Gastroesophageal sphincter (tissue), 4 donors: ENCODE data around the gene PCBP3. TPM values are rescaled to one million over a fixed set of nuclear protein-coding genes. Genes with fewer than 3 reads are reported as not detected.

Experiments
- ATAC-seq: fragments of 150-250 bp; one replicate; pipeline ENCODE4 v1.9.1; 2016; ENCODE audit warnings: mild to moderate bottlenecking, moderate library complexity
- H3K27ac ChIP-seq, 4 donors: fragments of 200-600 bp; sonication (generic) in 3 of 4; 1 replicate in 3 of 4; 2 replicates in 1 of 4; pipeline ENCODE4 v1.5.1; 2016 to 2019
- H3K27me3 ChIP-seq: fragments of 200-600 bp; sonication (generic); one replicate; pipeline ENCODE4 v1.5.1; 2019
- H3K36me3 ChIP-seq, 2 donors: fragments of 200-600 bp; sonication (generic); one replicate each; pipeline ENCODE4 v1.5.1; 2019; ENCODE audit warnings: control low read depth in 1 of 2
- H3K4me1 ChIP-seq, 3 donors: fragments of 200-600 bp; sonication (generic); 1 replicate in 2 of 3; 2 replicates in 1 of 3; pipeline ENCODE4 v1.5.1; 2016 to 2019; ENCODE audit warnings: control low read depth in 2 of 3
- H3K4me3 ChIP-seq, 2 donors: fragments of 200-600 bp; sonication (generic); one replicate each; pipeline ENCODE4 v1.5.1; 2019; ENCODE audit warnings: mild to moderate bottlenecking in 1 of 2, moderate library complexity in 1 of 2
- H3K9me3 ChIP-seq, 3 donors: fragments of 200-600 bp; sonication (generic); one replicate each; pipeline ENCODE4 v1.5.1; 2017 to 2019; ENCODE audit warnings: control low read depth in 2 of 3
- CTCF ChIP-seq, 4 experiments: fragments of 200-600 bp in 2 of 4; fragments of 450-650 bp in 2 of 4; sonication (generic) in 1 of 4; IDR thresholded peaks; one replicate each; pipeline ENCODE4 v1.5.1; 2017 to 2019; ENCODE audit warnings: antibody characterized with exemption in 4 of 4, mild to moderate bottlenecking in 2 of 4, moderate library complexity in 2 of 4
- EP300 ChIP-seq: sonication (generic); formaldehyde crosslinking; IDR thresholded peaks from one replicate; pipeline ENCODE4 v1.6.1; 2017; ENCODE audit warnings: antibody characterized with exemption, mild to moderate bottlenecking
- POLR2A ChIP-seq, 2 donors: fragments of 450-650 bp; IDR thresholded peaks; one replicate each; pipeline ENCODE4 v1.6.1; 2017; ENCODE audit warnings: antibody characterized with exemption in 2 of 2, mild to moderate bottlenecking in 2 of 2, moderate library complexity in 1 of 2
- POLR2AphosphoS5 ChIP-seq: sonication (generic); formaldehyde crosslinking; IDR thresholded peaks from one replicate; pipeline ENCODE4 v1.6.1; 2017; ENCODE audit warnings: antibody characterized with exemption
- WGBS, 2 donors: methylation state at CpG; one replicate each; pipeline ENCODE4 v1.1.5; 2018; ENCODE audit warnings: low coverage in 1 of 2; 5-methylcytosine and 5-hydroxymethylcytosine counted together
- total RNA-seq, 4 donors: library from RNA; depleted of rRNA; stranded (reverse); fragments of >200 nt; gene quantifications; one replicate each; pipeline ENCODE4 v1.1.0, GENCODE V29; 2016

Gene PCBP3
- total RNA-seq, 4 donors from 2014 or later: 5.1 to 14.8 (median 10.4) TPM

- TF ChIP-seq POLR2AphosphoS5 (no peak), EP300 (no peak), POLR2A (IDR thresholded peaks at IDR 0.05) (no peak), CTCF (IDR thresholded peaks at IDR 0.05) (no peak)
- Histone ChIP-seq H3K9me3 (no peaks in the 10 kb centered on the region), H3K4me3 (no peak overlapping the region), H3K36me3 (no peaks in the 10 kb centered on the region), H3K27me3 (peaks cover 6% of the 10 kb centered on the region), H3K4me1 (no peaks in the 10 kb centered on the region), H3K27ac (no peak overlapping the region)
- 19 to 38% methylated on average over 2 to 3 of the region's 11 CpGs for WGBS, 2 donors
- no peak for ATAC-seq
Observed at GRCh38 chr21:45768011-45768739, 124.7 kb downstream of the PCBP3 start.

- ATAC-seq: no peak
- TF ChIP-seq CTCF (IDR thresholded peaks at IDR 0.05): no peak
- no peak for TF ChIP-seq EP300
- H3K27me3 ChIP-seq: peaks cover under 1% of the 10 kb centered on the region
Observed at GRCh38 chr21:45768740-45769048, 125.2 kb downstream of the PCBP3 start.

GRCh38 chr21:45769294-45769693, 125.8 kb downstream of the PCBP3 start:
- Histone ChIP-seq H3K9me3 (no peaks in the 10 kb centered on the region), H3K4me3 (no peak overlapping the region), H3K4me1 (no peaks in the 10 kb centered on the region), H3K27ac (no peak overlapping the region), H3K36me3 (no peaks in the 10 kb centered on the region), H3K27me3 (no peaks in the 10 kb centered on the region)
- WGBS, 2 donors: no CpG with 5 or more reads among the region's 14 CpGs
- no peak for ATAC-seq
- TF ChIP-seq EP300 (no peak), POLR2AphosphoS5 (no peak), POLR2A (IDR thresholded peaks at IDR 0.05) (no peak), CTCF (IDR thresholded peaks at IDR 0.05) (no peak)

More at GRCh38 chr21:45768740-45769048, 125.2 kb downstream of the PCBP3 start:
- no peaks in the 10 kb centered on the region for H3K4me1 ChIP-seq
- no peaks in the 10 kb centered on the region for H3K36me3 ChIP-seq
- H3K27ac ChIP-seq: no peak overlapping the region
- 50% methylated on average over 2 of the region's 11 CpGs; no CpG with 5 or more reads in 1 of the 2 donors for WGBS, 2 donors
- no peak overlapping the region for H3K4me3 ChIP-seq
- H3K9me3 ChIP-seq: no peaks in the 10 kb centered on the region

GRCh38 chr21:45769896-45770295, 126.4 kb downstream of the PCBP3 start:
- Histone ChIP-seq H3K4me3 (no peak overlapping the region), H3K9me3 (no peaks in the 10 kb centered on the region), H3K36me3 (no peaks in the 10 kb centered on the region), H3K27ac (no peak overlapping the region), H3K4me1 (no peaks in the 10 kb centered on the region), H3K27me3 (no peaks in the 10 kb centered on the region)
- TF ChIP-seq POLR2AphosphoS5 (no peak), EP300 (no peak), CTCF (IDR thresholded peaks at IDR 0.05) (no peak), POLR2A (IDR thresholded peaks at IDR 0.05) (no peak)
- WGBS, 2 donors: 90 to 100% methylated on average over 2 to 16 of the region's 16 CpGs
- no peak for ATAC-seq

GRCh38 chr21:45772180-45772579, 128.7 kb downstream of the PCBP3 start:
- no peak overlapping the region for H3K4me3 ChIP-seq

More at GRCh38 chr21:45772180-45772579, 128.7 kb downstream of the PCBP3 start:
- Histone ChIP-seq H3K36me3 (no peaks in the 10 kb centered on the region), H3K4me1 (no peaks in the 10 kb centered on the region), H3K27ac (no peak overlapping the region), H3K27me3 (no peaks in the 10 kb centered on the region), H3K9me3 (peaks cover 0 to 14% (median 0%) of the 10 kb centered on the region in 3 donors)
- ATAC-seq: no peak
- TF ChIP-seq POLR2AphosphoS5 (no peak), CTCF (IDR thresholded peaks at IDR 0.05) (no peak), POLR2A (IDR thresholded peaks at IDR 0.05) (no peak), EP300 (no peak)
